Right lobe of liver (tissue), 4 donors: ENCODE measurements around the gene TNS1.

Experiments
- CTCF ChIP-seq, 4 donors: fragments of 200-600 bp in 3 of 4; fragments of 450-650 bp in 1 of 4; IDR thresholded peaks; one replicate each; pipeline versions ENCODE4 v1.5.1 to v1.8.0; 2016 to 2022; ENCODE audit warnings: antibody characterized with exemption in 4 of 4, mild to moderate bottlenecking in 2 of 4
- POLR2A ChIP-seq: fragments of 450-650 bp; IDR thresholded peaks from one replicate; pipeline ENCODE4 v1.6.1; 2017; ENCODE audit warnings: antibody characterized with exemption, mild to moderate bottlenecking
- donor health status: DM: no; HTN: no; CAD: no.
- donor health status: DM: no; HTN: no; CAD: no.
- donor health status: DM: no; HTN: yes; CAD: no.

GRCh38 chr2:217822296-217823252 is 180.2 kb downstream of the TNS1 start:
- TF ChIP-seq POLR2A (no peak), CTCF (IDR thresholded peaks at IDR 0.05) (no peak)
